GM18907 (cell line): ENCODE measurements around the gene GALNT10.
"Not testable (repeated sequence)": the region's sequence is repeated elsewhere in the genome, so short reads cannot be mapped to it uniquely, and the experiment has no call there.

Source experiments
- ATAC-seq: cut with Tn5 transposase; IDR thresholded peaks from one replicate; pipeline ENCODE4 v1.9.1; 2021; ENCODE audit warnings: mild to moderate bottlenecking, moderate library complexity; ENCODE audit not compliant: unreplicated experiment

Gene GALNT10

DNA sequence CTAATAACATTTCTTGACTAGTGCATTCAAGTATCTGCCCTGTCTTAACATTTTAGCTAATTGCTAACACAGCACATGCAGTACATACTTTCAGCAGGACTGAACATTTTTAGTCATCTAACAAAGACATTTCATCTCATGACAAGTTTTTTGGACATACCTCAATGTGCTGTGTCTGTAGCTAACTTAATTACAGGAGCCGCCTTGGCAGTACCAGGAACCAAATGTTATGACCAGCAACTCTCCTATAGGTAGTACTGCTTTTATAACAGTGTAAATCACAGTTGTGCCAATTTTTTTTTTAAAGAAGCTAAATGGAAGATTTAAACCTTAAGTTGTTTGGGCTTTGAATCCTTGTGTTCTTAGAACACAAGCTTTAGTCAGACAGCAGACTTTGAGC, 155.9 kb downstream of the GALNT10 start:
- no peak for ATAC-seq

DNA sequence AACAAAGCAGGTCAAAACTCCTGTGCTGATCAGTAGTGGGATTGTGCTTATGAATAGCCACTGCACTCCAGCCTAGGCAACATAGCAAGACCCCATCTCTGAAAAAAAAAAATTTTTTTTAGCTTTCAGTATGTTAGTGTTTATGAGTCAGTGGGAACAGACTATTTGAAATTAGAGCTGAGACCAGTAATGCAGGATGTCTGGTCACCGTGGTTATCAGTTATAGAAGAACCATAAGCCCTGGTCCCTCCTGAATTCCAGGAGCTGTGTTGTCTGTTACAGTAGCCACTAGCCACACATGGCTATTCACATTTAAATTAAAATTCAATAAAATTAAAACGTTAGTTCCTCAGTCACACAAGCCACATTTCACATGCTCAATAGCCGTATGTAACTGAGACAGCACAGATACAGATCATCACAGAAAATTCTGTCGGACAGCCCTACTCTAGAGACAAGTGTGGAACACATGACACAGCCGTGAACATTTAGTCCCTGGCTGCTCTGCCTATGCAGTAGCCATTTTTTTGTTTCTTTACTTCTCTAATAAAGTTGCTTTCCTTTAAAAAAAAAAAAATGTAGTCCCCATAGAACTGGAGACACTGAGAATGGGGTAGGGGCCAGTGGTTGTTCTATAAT, 159.2 kb downstream of the GALNT10 start:
- no peak for ATAC-seq

DNA sequence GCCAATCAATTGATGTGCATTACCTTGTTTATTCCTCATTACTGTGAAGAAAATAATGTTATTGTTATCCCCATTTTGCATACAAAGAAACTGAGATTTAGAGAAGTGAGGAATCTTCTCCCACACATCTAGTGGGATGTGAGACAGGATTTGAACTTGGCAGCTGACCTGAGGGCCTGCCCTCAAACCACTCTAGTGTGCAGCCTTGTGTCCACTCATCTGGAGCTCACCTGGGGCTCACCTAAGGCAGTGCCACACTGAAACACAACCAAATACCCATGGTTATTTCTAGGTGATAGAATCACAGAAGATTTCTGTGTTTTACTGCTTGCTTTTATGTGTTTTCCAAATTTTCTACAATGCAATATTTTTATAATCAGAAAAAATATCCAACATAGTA, 160.6 kb downstream of the GALNT10 start:
- no peak for ATAC-seq

DNA sequence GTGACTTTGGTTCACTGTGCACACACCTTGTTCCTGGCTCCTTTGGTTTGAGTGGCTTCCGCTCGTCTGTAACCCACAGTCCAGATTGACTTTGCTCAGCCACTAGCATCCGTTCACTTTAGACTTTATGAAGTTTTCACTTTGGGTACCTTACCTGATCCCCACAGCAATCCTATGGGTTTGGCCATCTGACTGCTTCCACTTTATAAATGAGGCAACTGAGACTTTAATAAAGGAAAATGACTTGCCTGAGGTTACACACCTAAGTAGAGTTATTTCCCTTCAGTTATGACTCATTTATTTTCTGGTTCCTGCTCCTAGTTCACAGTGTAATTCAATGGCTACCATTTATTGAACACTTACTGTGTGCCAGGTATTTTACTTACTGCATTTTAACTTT, 161.0 kb downstream of the GALNT10 start:
- ATAC-seq, result peak; percentile 64

DNA sequence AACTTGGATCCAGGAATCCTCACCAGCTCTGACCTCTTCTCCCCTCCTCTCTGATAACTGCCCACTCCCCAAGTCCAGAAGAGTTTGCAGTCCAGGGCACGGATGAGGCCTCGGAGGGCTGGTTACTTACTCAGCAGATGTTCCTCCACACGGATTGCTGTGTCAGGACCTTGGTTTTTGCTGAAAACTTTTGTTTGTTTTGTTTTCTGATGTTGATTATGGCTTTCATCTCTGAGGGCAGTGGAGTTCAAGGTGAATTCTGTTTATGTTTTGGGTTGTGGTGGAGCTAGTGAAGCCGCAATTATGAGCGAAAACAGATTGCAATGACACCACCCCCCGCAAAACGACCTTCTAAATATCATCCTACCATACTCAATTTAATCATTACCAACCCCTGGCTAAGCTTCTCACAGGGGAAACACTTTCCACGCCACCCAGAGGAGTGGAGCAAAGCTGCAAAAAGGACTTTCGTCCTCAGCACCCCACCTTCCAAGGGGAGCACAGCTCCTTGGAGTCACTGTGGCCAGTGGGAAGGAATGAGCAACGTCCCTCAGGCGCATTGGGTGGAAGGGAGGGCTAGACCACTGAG, 162.5 kb downstream of the GALNT10 start:
- no peak for ATAC-seq

DNA sequence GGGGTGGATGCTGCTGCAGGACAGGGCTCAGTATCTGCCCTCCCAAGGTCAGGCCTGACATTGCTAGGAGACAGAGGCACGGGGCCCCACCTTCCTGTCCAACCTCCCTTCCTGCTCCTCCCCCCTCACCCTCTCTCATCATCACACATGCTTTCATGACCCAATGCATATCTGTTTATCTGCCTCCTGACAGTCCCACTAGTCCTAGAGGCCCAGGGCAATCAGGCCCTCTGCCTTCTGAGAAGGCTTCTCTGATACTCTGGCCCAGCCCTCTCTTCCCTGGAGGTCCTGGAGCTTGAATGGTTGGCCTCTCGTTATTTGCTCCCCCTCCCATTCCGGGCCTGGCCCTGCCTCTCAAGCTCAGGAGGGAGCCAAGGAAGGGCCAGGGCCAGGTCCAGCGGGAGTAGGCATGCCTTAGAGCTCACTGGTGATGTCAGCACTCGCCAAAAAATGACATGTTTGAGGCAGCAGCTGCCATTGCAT, 164.6 kb downstream of the GALNT10 start:
- no peak for ATAC-seq

DNA sequence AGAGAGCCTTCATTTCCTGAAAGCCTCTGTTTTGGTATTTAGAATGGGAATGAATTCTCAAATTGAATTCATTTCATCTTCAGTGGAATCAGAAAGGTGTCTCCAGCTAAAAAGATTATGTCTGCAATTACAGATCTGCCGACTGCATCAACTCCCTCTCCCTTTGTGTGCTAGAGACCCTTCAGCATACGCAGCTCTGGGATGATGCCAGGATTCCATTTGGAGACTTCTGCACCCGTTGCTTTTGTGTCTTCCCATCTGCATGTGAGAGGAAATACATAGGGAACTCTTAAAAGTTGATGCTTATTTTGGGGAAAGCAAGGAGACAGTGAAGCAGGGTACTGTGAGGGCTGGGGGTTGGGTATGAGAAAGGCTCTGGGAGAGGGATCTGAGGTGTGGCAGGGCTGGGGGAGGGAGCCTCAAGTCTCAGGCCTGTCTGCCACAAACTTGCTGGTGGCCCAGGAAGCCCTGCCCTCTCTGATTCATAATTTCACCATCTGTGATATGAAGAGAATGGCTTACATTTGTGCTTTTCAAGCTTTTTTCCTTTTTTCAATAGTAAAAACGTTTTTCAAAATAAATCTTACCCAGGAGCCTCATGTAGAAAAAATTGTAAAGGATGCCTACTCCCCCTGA, 165.6 kb downstream of the GALNT10 start:
- ATAC-seq, result no peak

DNA sequence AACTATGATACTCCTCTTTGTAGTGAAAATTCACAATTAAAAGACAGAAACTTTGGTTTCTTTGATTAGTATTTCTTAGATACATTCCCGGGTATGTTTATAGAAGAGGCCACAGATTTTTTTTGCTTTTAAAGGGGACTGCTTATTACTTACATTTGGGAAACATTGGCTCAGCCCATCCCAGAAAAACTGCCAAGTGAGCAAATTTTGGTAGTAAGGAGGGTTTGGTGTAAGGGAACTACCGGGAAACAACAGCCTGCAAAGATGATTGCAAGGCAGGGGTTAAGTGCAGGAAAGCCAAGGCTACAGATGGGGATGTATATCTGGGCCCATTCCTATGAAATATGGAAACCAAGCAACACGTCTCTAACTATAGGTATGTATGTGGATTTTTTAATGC, 166.4 kb downstream of the GALNT10 start:
- no peak for ATAC-seq

DNA sequence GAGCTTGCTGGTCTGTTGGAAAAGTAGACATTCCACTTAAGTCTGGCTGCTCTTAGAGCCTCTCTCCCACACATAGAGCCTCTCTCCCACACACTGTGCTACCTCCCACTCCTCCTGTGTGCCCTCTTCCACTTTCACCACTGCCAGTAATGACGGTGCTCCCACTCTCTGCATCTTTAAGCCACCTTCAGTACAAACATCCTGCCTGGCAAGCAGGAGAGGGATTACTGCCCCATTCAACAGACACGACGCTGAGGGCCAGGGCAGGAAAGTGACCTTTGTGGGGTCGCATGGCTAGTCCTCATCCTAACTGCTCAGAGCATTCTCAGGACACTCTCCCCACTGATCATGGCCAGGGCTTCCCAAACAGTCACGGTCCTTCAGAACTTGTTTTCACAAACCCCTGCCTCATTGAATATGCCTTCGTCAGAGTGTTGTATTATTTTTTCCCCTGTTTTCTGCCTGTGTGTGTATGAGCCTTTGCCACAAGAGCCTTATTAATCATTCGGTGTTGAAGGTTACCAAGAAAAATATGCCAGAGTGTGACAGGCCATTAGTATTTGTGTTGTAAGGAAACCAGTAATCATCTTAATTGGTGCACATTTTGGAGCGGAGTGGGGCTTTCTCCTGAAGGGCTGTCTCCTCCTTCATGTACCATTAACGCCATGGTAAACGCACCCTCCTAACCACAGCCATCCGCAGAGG, 168.1 kb downstream of the GALNT10 start:
- no peak for ATAC-seq

DNA sequence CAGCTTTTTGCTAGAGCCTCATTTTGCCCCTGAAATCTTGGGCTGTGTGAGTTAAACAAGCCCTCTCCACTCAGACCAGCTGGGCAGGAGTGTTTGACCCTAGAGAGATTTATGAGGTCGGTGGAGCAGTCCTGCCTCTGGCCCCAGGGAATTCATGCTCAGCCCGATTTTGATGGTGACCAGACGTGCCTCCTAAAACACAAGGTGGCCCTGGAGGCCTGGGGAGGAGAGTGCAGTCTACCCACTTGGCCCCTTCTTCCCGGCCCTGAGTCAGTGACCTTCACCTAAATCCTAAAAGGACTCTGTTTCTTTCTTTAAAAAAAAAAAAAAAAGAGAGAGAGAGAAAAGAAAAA, 168.7 kb downstream of the GALNT10 start:
- no peak for ATAC-seq

DNA sequence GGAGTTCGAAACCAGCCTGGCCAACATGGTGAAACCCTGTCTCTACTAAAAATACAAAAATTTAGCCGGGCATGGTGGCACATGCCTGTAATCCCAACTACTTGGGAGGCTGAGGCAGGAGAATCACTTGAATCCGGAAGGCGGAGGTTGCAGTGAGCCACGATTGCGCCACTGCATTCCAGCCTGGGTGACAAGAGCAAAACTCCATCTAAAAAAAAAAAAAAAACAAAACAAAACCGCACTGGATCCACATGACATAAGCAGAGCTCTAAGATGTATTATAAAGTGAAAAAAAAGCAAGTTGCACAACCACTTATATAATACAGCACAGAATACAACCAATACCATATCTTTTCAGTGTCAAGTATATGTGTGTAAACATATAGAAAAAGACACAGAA, 169.7 kb downstream of the GALNT10 start:
- ATAC-seq, result not testable (repeated sequence)

DNA sequence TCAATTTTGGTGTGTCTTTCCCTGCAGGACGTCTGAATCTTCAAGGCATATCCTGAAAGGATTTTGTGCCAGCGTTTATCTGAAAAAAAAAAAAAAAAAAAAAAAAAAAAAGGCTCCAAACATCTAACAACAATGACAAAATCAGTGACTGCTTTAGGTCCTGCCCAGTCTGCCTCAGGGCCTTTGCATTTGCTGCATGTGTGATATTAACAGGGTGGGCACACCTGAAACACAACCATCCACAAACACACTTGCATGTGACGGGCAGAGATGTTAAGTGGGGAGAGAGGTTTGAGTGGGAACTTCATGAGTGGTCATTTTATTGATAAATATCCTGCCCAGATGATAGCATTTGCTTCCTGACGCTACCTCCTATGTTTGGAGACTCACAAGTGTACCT, 172.9 kb downstream of the GALNT10 start:
- no peak for ATAC-seq

DNA sequence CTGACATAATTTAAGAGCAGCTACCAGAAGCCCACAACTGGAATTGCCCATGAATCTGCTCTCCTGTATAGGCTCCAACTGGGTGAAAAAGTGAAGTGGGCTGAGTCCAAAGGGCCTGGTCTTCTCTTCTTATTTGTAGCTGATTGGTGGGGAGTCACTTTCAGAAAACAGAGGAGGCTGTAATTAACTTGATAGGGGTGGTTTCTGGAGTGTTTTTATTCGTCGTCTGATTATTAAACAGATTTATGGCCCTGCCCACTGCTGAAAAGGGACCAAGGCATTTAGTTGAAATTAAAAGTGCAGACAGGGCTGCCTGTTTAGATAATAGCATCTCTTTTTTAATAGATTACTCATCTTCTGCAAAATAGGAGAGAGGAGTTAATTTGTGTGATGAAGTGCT, 174.2 kb downstream of the GALNT10 start:
- no peak for ATAC-seq

DNA sequence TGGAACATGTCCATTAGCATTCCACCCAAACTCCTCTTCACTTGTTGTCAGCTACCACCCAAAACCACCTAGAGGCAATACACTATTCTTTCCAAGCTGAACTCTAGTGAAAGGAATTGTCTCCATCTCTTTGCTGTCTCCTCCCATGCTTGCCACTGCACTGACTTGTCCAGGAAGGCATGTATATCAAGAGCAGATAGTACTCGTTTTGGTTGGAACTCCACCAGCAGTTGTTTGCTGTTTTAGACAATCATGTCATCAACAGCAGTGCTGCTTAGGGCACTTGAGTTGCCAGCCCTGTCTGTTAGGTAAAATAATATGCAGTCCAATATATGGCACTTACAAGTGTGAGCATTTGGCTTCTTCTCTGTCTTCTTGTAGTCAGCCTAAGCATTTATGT, 175.3 kb downstream of the GALNT10 start:
- ATAC-seq, result no peak

DNA sequence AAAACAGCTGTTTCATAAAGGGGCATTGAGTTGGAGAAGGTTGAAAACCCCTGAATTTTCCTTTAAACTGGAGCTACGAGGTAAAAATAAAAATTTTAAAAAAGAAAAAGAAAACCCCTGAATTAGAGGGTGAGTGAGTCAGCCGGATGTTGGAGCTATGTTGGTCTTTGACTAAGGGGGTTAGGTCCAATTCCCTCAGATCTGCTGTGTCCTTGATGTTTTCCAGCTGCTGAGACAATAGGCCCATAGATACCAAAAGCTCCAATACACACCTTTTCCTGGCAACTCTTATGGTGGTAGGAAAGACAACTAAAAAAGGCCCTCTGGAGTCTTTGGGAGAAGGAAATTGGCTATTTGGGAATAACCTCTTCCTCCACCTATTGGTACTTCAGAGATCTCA, 175.8 kb downstream of the GALNT10 start:
- ATAC-seq, result no peak

DNA sequence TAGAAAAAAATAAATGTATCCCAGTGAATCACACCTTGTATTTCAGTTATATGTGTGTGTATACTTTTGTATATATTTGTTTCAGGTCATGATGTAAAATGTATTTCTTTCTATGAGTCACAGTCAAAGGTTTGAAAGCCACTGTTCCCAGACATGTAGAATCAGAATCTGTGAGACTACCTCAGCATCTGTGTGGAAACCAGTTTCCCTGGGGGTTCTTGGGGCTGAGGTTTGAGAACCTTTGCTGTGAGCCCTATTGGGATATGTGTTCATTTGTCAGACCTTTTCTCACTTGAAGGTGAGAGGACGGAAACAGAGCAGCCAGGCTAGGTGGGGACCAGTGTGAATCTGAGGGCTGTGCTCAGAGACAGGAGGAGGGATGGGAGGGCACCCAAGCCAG, 176.6 kb downstream of the GALNT10 start:
- peak; percentile 78 for ATAC-seq

DNA sequence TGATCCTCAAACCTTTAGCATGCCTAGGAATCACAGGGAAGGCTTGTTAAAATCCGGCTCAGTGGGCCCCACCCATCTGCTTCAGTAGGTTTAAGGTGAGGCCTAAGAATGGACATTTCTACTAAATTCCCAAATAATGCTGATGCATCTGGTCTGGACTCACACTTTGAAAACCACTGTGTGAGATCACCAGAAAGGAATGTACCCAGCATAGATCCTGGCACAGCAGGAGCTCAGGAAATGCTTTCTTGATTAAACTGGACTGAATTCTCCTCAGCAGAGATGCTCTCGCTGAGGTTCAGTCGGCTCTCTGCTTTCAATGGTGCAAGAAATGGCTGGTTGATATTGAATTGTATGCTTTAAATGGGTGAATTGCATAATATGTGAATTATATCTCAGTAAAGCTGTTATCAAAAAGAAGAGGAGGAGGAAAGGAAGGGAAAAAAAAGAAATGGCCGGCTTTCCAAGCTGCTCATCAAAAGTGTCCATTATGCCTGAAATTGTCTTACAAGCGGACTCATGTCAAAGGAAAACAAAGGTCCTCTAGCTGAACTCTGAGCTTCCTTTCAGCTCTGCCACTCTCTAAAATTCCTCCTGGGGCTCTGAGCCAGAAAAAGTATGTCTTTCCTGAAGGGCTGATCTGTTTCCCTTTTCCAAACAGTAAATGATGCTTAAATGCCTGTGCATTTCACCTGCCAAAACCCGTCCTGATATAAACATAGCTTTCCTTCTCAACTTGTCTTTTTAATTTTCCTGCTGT, 177.7 kb downstream of the GALNT10 start:
- ATAC-seq, result no peak

DNA sequence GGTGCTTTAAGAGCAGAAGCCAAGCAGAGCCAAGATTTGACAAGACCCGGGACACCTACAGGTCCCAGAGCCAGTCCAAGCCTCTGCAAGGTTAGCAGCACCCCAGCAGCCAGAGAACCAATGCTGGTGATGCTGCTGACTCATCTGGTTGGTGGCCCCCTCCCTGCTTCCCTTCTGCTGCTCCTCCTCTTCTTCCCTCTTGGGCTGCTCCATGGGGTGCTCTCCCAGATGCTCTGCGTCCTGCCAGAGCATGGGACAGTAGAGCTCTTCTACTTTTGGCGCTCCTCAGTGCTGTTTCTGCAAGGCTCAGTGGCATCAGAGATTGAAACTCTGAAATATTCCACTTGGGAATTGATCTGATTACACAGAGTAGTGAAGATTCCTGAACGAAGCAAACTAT, 179.1 kb downstream of the GALNT10 start:
- ATAC-seq, result no peak

DNA sequence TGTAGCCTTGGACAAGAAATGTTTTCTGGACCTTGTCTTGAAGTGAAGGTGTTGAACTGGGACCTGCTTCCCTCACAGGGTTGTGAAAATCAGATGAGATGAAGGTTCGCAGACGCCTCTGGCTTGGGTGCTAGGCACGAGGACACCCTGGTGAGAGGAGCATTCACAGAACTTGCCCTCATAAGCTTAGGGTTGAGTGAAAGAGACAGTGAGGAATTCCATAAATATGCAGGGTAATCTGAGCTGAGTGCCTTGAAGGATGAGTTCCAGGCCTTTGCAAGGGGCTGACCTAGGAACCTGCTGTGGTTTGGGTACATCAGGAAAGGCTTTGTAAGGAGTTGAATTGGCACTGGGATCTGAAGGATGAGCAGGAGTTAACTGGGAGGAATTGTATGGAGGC, 179.6 kb downstream of the GALNT10 start:
- no peak for ATAC-seq

DNA sequence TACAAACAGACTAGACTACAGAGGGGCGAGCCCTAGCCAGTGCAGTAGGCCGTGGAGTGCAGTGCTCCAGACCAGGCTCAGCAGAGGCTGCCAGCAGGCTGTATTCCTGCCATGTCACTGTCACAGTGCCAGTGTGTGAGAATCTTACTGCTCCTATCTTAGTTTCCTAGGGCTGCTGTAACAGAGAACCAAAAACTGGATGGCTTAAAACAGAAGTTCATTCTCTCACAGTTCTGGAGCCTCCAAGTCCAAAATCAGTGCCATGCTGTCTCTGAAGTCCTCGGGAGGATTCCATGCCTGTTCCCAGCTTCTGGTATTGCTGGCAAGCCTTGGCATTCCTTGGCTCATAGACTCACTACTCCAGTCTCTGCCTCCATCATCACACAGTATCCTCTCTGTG, 180.3 kb downstream of the GALNT10 start:
- no peak for ATAC-seq

DNA sequence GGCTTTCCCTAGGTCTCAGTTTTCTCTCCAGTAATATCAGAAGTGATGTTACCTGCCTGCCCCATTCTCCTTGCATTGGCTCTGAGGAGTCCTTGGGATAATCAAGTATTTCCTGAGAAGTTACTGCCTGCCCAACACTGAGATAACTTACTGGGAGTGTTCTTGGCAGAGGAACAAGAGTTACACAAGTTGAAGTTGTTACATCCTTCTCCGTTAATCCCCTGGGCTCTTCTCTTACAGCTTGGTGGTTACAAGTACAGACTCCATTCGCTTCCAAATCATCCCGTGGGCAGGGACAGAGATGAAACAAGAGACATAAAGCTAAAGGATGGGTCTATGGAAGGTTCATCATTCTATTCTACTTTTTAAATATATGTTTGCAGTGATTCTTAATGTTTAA, 181.2 kb downstream of the GALNT10 start:
- ATAC-seq, result no peak
